GM18499 (cell line): Measurements from ENCODE around the gene DDX10.

Experiments used
- ATAC-seq: cut with Tn5 transposase; IDR thresholded peaks from one replicate; pipeline ENCODE4 v1.9.1; 2021; ENCODE audit warnings: moderate number of reproducible peaks; ENCODE audit not compliant: insufficient read depth, unreplicated experiment

Gene DDX10

GRCh38 chr11:108891909-108892511 is 227.1 kb downstream of the DDX10 start:
- no peak for ATAC-seq

- no peak for ATAC-seq
These were observed 231.0 kb downstream of the DDX10 start for GRCh38 chr11:108895579-108896480.

- no peak for ATAC-seq
These were observed 232.2 kb downstream of the DDX10 start for GRCh38 chr11:108897071-108897481.

GRCh38 chr11:108897916-108898315 is 233.0 kb downstream of the DDX10 start:
- no peak for ATAC-seq

- ATAC-seq: no peak
These were observed 236.5 kb downstream of the DDX10 start for GRCh38 chr11:108901359-108901758.

GRCh38 chr11:108902027-108902469 is 237.2 kb downstream of the DDX10 start:
- ATAC-seq: no peak

- no peak for ATAC-seq
These were observed 239.6 kb downstream of the DDX10 start for GRCh38 chr11:108904480-108904879.

GRCh38 chr11:108906329-108906728 is 241.5 kb downstream of the DDX10 start:
- ATAC-seq: no peak

GRCh38 chr11:108906826-108907225 is 242.0 kb downstream of the DDX10 start:
- no peak for ATAC-seq

GRCh38 chr11:108909041-108909440 is 244.2 kb downstream of the DDX10 start:
- ATAC-seq: no peak

GRCh38 chr11:108909921-108910320 is 245.1 kb downstream of the DDX10 start:
- ATAC-seq: no peak

GRCh38 chr11:108912581-108912980 is 247.7 kb downstream of the DDX10 start:
- ATAC-seq: no peak

GRCh38 chr11:108913204-108913603 is 248.3 kb downstream of the DDX10 start:
- no peak for ATAC-seq

- ATAC-seq: no peak
These were observed 249.3 kb downstream of the DDX10 start for GRCh38 chr11:108914211-108914610.

- ATAC-seq: no peak
These were observed 250.1 kb downstream of the DDX10 start for GRCh38 chr11:108914981-108915380.

- no peak for ATAC-seq
These were observed 250.8 kb downstream of the DDX10 start for GRCh38 chr11:108915666-108916065.

GRCh38 chr11:108916290-108916689 is 251.4 kb downstream of the DDX10 start:
- no peak for ATAC-seq

- no peak for ATAC-seq
These were observed 252.1 kb downstream of the DDX10 start for GRCh38 chr11:108916935-108917334.

GRCh38 chr11:108921211-108921610 is 256.3 kb downstream of the DDX10 start:
- no peak for ATAC-seq

GRCh38 chr11:108922241-108922640 is 257.4 kb downstream of the DDX10 start:
- ATAC-seq: no peak

- ATAC-seq: no peak
These were observed 258.5 kb downstream of the DDX10 start for GRCh38 chr11:108923413-108923812.
